ENCODE measurements around the gene COL4A2.

DNA sequence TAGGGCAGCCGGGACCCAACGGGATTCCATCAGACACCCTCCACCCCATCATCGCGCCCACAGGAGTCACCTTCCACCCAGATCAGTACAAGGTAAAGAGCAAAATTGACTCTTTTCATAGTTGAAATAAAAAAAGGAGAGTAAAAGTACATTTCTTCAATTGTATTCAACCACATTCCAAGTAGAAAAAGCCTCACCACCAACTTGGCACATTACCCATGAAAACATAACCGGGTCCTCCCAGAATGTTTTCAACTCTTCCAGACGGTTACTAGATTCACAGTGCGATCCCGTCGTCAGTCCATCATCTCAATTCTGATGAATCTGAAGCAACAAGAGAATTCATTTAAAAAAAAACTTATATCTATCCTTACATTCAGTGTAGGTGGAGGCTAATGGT lies 129.2 kb downstream of the COL4A2 start:
- no peak for TF ChIP-seq CTCF (IDR thresholded peaks at IDR 0.05; ENCODE audit: low read depth, low read length, missing input control)
- TF ChIP-seq GABPA (IDR thresholded peaks at IDR 0.05 in 1 of 2, conservative IDR thresholded peaks at IDR 0.05 in 1 of 2) = no peak
- no peak for TF ChIP-seq SP1 (IDR thresholded peaks at IDR 0.05)
- TF ChIP-seq, protein P1, sequence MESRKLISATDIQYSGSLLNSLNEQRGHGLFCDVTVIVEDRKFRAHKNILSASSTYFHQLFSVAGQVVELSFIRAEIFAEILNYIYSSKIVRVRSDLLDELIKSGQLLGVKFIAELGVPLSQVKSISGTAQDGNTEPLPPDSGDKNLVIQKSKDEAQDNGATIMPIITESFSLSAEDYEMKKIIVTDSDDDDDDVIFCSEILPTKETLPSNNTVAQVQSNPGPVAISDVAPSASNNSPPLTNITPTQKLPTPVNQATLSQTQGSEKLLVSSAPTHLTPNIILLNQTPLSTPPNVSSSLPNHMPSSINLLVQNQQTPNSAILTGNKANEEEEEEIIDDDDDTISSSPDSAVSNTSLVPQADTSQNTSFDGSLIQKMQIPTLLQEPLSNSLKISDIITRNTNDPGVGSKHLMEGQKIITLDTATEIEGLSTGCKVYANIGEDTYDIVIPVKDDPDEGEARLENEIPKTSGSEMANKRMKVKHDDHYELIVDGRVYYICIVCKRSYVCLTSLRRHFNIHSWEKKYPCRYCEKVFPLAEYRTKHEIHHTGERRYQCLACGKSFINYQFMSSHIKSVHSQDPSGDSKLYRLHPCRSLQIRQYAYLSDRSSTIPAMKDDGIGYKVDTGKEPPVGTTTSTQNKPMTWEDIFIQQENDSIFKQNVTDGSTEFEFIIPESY (IDR thresholded peaks at IDR 0.05) = no peak
- no peak for TF ChIP-seq FOXA1 (IDR thresholded peaks at IDR 0.05)
- no peak for TF ChIP-seq JUND (IDR thresholded peaks at IDR 0.05)
- TF ChIP-seq REST (IDR thresholded peaks at IDR 0.05) = no peak
- no peak for TF ChIP-seq MAX (IDR thresholded peaks at IDR 0.05)
- TF ChIP-seq EGR1 (IDR thresholded peaks at IDR 0.05; ENCODE audit: low read depth in 2 of 2) = no peak
- no peak for TF ChIP-seq RAD21 (IDR thresholded peaks at IDR 0.05)
- no peak for TF ChIP-seq TAF1 (conservative IDR thresholded peaks at IDR 0.05)
- TF ChIP-seq YY1 (IDR thresholded peaks at IDR 0.05) = no peak

Measured in liver (tissue), 3 donors.